Stomach (tissue), 4 donors: ENCODE results near the gene LMO3.

Experiments used
- CTCF ChIP-seq, 7 experiments: fragments of 450-650 bp in 4 of 7; fragments of 200-600 bp in 3 of 7; sonication (generic) in 3 of 7; IDR thresholded peaks; one replicate each; pipeline ENCODE4 v1.5.1; 2016 to 2019; ENCODE audit warnings: antibody characterized with exemption in 7 of 7, control low read depth in 2 of 7, mild to moderate bottlenecking in 1 of 7
- POLR2A ChIP-seq, 4 donors: fragments of 450-650 bp; IDR thresholded peaks; one replicate each; pipeline ENCODE4 v1.6.1; 2016; ENCODE audit warnings: antibody characterized with exemption in 4 of 4, control low read depth in 2 of 4, mild to moderate bottlenecking in 1 of 4, moderate library complexity in 1 of 4
- POLR2AphosphoS5 ChIP-seq, 3 donors: sonication (generic); formaldehyde crosslinking; IDR thresholded peaks; one replicate each; pipeline ENCODE4 v1.6.1; 2016; ENCODE audit warnings: antibody characterized with exemption in 3 of 3

GRCh38 chr12:16626991-16627390 lies 21.0 kb upstream of the LMO3 start:
- TF ChIP-seq CTCF (IDR thresholded peaks at IDR 0.05): no peak
- no peak for TF ChIP-seq POLR2A (IDR thresholded peaks at IDR 0.05)
- no peak for TF ChIP-seq POLR2AphosphoS5 (IDR thresholded peaks at IDR 0.05)
